K562 (cell line): ENCODE results near the gene NMS. TPM values are rescaled to one million over a fixed set of nuclear protein-coding genes. Genes with fewer than 3 reads are reported as not detected.

Experiments used
- ATAC-seq: fragments of 200-7000 bp; cut with Tn5 transposase; 3 replicates; pipeline ENCODE4 v1.9.1; 2020; ENCODE audit warnings: moderate library complexity
- BruUV-seq: library from RNA; stranded (reverse); fragments of 400-500 nt; replicated peaks from 2 replicates; lab custom pipeline; 2021; lab: Mats Ljungman, UMichigan
- CTCF ChIA-PET: fragments of 300-600 bp; formaldehyde crosslinking; extraction: SDS; loops from one replicate; lab custom pipeline; 2021; ENCODE audit warnings: low intra/inter-chr PET ratio; lab: Yijun Ruan, JAX
- POLR2A ChIA-PET: fragments of 300-600, 350-650 bp; sonication (Branson Sonifier 250); formaldehyde crosslinking; extraction: SDS; loops from one replicate; lab custom pipeline; 2021; ENCODE audit warnings: antibody characterized with exemption, inconsistent platforms; lab: Yijun Ruan, JAX
- DNase-seq, 4 experiments: peaks; one replicate each; pipeline versions ENCODE4 v3.0.0 to v3.0.0-alpha.2; 2011 to 2018; ENCODE audit warnings: low spot score in 3 of 4, mixed read lengths in 3 of 4; ENCODE audit errors: extremely low read depth in 1 of 4
- FAIRE-seq: peaks from 2 replicates; lab custom pipeline; 2011; peaks lifted over from hg19 to GRCh38; lab: Jason Lieb, UNC
- H2AFZ ChIP-seq: 2 replicates; pipeline ENCODE4 v1.6.0; 2011; ENCODE audit warnings: low read depth, low read length, control low read depth, inconsistent platforms
- H3K27ac ChIP-seq: fragments of 200-600 bp; 3 replicates; pipeline ENCODE4 v1.8.0; 2011; ENCODE audit warnings: low read depth, mild to moderate bottlenecking, control low read depth, inconsistent platforms, low read length, moderate library complexity, mixed read lengths; ENCODE audit errors: extremely low read depth
- H3K27me3 ChIP-seq, 2 experiments: fragments of 300-600 bp in 1 of 2; 2 replicates in 1 of 2; 3 replicates in 1 of 2; pipeline versions ENCODE4 v1.6.0 to v1.8.0; 2011; ENCODE audit warnings: inconsistent platforms in 2 of 2, low read length in 2 of 2, mild to moderate bottlenecking in 1 of 2, mixed read lengths in 1 of 2, moderate library complexity in 1 of 2; ENCODE audit not compliant: control insufficient read depth in 2 of 2, insufficient read depth in 2 of 2
- H3K36me3 ChIP-seq: fragments of 300-600 bp; 3 replicates; pipeline ENCODE4 v1.8.0; 2011; ENCODE audit warnings: mild to moderate bottlenecking, low read length, inconsistent platforms; ENCODE audit not compliant: control insufficient read depth, insufficient read depth
- H3K4me1 ChIP-seq, 2 experiments: fragments of 200-600 bp in 1 of 2; replicated peaks in 1 of 2; 2 replicates in 1 of 2; 3 replicates in 1 of 2; pipeline versions ENCODE4 v1.5.1 to v1.8.0; 2011; ENCODE audit warnings: inconsistent platforms in 2 of 2, low read length in 2 of 2, mild to moderate bottlenecking in 1 of 2, mixed read lengths in 1 of 2, moderate library complexity in 1 of 2; ENCODE audit not compliant: control insufficient read depth in 2 of 2, insufficient read depth in 2 of 2
- H3K4me2 ChIP-seq: 2 replicates; pipeline ENCODE4 v1.6.1; 2011; ENCODE audit warnings: low read length, control low read depth, inconsistent platforms, mixed read lengths; ENCODE audit not compliant: insufficient read depth
- H3K4me3 ChIP-seq: fragments of 200-600 bp; sonication (generic), shearing (Covaris generic); 2 replicates; pipeline ENCODE4 v1.5.1; 2016; ENCODE audit warnings: control low read depth, inconsistent platforms
- H3K79me2 ChIP-seq: fragments of 200-600 bp; 3 replicates; pipeline ENCODE4 v1.8.0; 2011; ENCODE audit warnings: low read length, inconsistent platforms; ENCODE audit not compliant: control insufficient read depth, insufficient read depth
- H3K9ac ChIP-seq, 2 experiments: 2 replicates each; pipeline versions ENCODE4 v1.6.0 to v1.6.1; 2011; ENCODE audit warnings: low read depth in 2 of 2, low read length in 2 of 2, control low read depth in 1 of 2, inconsistent platforms in 1 of 2, mild to moderate bottlenecking in 1 of 2, mixed read lengths in 1 of 2; ENCODE audit not compliant: insufficient read depth in 1 of 2
- H3K9me1 ChIP-seq: one replicate; pipeline ENCODE4 v1.6.0; 2011; ENCODE audit warnings: inconsistent platforms, mild to moderate bottlenecking, low read length, moderate library complexity; ENCODE audit not compliant: control insufficient read depth, insufficient read depth
- H3K9me3 ChIP-seq: replicated peaks from 2 replicates; pipeline ENCODE4 v1.5.1; 2011; ENCODE audit warnings: low read depth, low read length, inconsistent platforms; ENCODE audit not compliant: control insufficient read depth, insufficient read depth
- H4K20me1 ChIP-seq: replicated peaks from 2 replicates; pipeline ENCODE4 v1.6.1; 2011; ENCODE audit warnings: low read length, inconsistent platforms, mixed read lengths; ENCODE audit not compliant: control insufficient read depth, insufficient read depth
- RAD21 ChIP-seq, 2 experiments: fragments of 250-450 bp in 1 of 2; fragments of 450-650 bp in 1 of 2; sonication (Bioruptor Pico) in 1 of 2; formaldehyde crosslinking in 1 of 2; IDR thresholded peaks in 1 of 2; conservative IDR thresholded peaks in 1 of 2; 2 replicates each; pipeline versions ENCODE4 v1.4.0 to v1.8.0; 2020 to 2022; ENCODE audit warnings: mild to moderate bottlenecking in 2 of 2, moderate library complexity in 1 of 2
- SAFB2 ChIP-seq: fragments of 200-400 bp; formaldehyde crosslinking; IDR thresholded peaks from 2 replicates; pipeline ENCODE4 v1.6.1; 2018; ENCODE audit warnings: borderline replicate concordance, low read length, low read depth, moderate library complexity; ENCODE audit not compliant: severe bottlenecking
- SMC3 ChIP-seq: conservative IDR thresholded peaks from 2 replicates; pipeline ENCODE4 v1.6.1; 2011; ENCODE audit warnings: low read depth, low read length, improper control_type of control experiment; ENCODE audit not compliant: insufficient read depth
- STAT5A ChIP-seq: IDR thresholded peaks from 2 replicates; pipeline ENCODE4 v1.6.1; 2012; ENCODE audit warnings: low read length, inconsistent platforms, borderline replicate concordance
- YY1 ChIP-seq, 3 experiments: IDR thresholded peaks; 2 replicates each; pipeline ENCODE4 v1.6.1; 2011; ENCODE audit warnings: low read length in 2 of 3, mild to moderate bottlenecking in 2 of 3, moderate library complexity in 2 of 3, borderline replicate concordance in 1 of 3, control low read depth in 1 of 3, low read depth in 1 of 3; ENCODE audit not compliant: insufficient read depth in 3 of 3, insufficient replicate concordance in 2 of 3, control insufficient read depth in 1 of 3, insufficient read length in 1 of 3; ENCODE audit errors: extremely low read depth in 1 of 3
- WGBS: fragments of 100-300 bp; shearing (Covaris generic); methylation state at CpG from one replicate; pipeline ENCODE4 v1.1.6; 2016; ENCODE audit warnings: low coverage, mixed read lengths; ENCODE audit not compliant: insufficient coverage; ENCODE audit errors: missing lambda C conversion rate; 5-methylcytosine and 5-hydroxymethylcytosine counted together
- in situ Hi-C: fragments of 300-500 bp; cut with MboI; formaldehyde crosslinking; loops from 4 replicates; pipeline ENCODE4 v1.15.0; 2018; ENCODE audit warnings: inconsistent platforms, mixed read lengths
- intact Hi-C: fragments of 100-400 bp; cut with micrococcal nuclease; formaldehyde crosslinking; loops from 2 replicates; pipeline ENCODE4 v1.14.2; 2022
- polyA plus RNA-seq, 8 experiments: library from polyadenylated mRNA; depleted of rRNA in 4 of 8; stranded (reverse) in 5 of 8; unstranded in 3 of 8; fragments of >200 nt; fragmentation: Nextera tagmentation in 2 of 8; fragmentation: Illumina TruSeq in 1 of 8; extraction: Ambion mirVana in 2 of 8; extraction: Trizol in 1 of 8; gene quantifications; 2 replicates each; pipeline versions ENCODE4 v1.2.1 to v1.2.3, GENCODE V29; 2011 to 2014; ENCODE audit warnings: inconsistent platforms in 1 of 8, missing spikeins in 1 of 8
- total RNA-seq, 7 experiments: library from RNA; depleted of rRNA in 6 of 7; stranded (reverse); fragments of >200 nt in 6 of 7; fragmentation: Illumina TruSeq in 2 of 7; extraction: Trizol in 2 of 7; gene quantifications; 2 replicates each; pipeline versions ENCODE4 v1.2.1 to v1.2.3, GENCODE V29; 2011 to 2021; ENCODE audit warnings: low replicate concordance in 1 of 7
- TF ChIP-seq, protein P1 (sequence below), 3 experiments: IDR thresholded peaks in 2 of 3; conservative IDR thresholded peaks in 1 of 3; 2 replicates each; pipeline ENCODE4 v1.5.1; 2011 to 2012; ENCODE audit warnings: low read length in 3 of 3, mild to moderate bottlenecking in 3 of 3, control low read depth in 2 of 3, improper control_type of control experiment in 1 of 3, inconsistent platforms in 1 of 3, low read depth in 1 of 3, mixed read lengths in 1 of 3, moderate library complexity in 1 of 3; ENCODE audit not compliant: insufficient read depth in 2 of 3

The NMS gene
- total and polyA plus RNA-seq, 9 of the 15 experiments (the other 6 are each of a cell fraction or from before 2014, with no cell fraction given) = not detected

DNA sequence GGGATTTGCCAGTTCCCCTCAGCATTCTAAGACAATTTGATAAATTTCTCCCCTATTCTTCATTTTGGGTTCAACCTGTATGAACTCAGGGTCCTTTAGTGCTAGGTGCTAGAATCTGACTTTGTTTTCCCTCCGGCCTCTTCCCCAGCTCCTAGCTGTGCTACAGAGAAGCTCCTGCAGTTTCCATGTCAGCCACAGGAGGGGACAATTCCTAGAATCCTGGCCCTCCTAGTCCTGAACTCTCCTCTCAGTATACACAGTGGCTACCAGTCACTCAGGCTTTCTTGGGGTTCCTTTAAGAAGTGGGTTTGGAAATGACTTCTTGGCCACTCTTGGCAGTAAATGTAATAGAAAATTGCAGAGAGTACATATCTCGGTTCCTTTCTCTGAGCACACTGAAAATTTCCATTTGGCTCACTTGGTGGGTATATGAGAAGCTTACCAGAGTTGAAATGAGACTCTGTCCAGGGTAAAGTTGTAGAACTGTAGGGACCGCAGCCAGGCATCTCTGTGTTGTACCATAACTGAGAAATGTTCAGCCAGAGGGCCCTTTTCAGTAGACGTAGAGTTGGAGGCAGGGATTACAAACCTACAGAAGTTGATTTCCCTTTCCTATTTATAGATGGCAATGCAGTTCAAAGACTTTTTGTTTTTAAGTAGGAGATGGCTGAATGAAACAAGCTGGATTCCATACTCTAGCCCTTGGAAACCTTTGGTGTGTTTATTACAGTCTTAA, 47.8 kb upstream of the NMS start:
- no peaks in the 10 kb centered on the region for H4K20me1 ChIP-seq
- no peaks in the 10 kb centered on the region for H3K9me1 ChIP-seq
- peaks cover 0 to 8% of the 10 kb centered on the region in 2 experiments; a peak in 4 of 5 replicates for H3K4me1 ChIP-seq
- ATAC-seq (peak; percentile 89), DNase-seq (peak; percentile 44 to 64 (median 50)), FAIRE-seq (peak; percentile 78)
- H3K79me2 ChIP-seq = no peaks in the 10 kb centered on the region
- ChIA-PET POLR2A (interaction anchor here (0.6 to 0.7 kb wide), 4 partner anchors 39 to 371 kb away, joined by 3 to 4 read pairs (median 3); no protein-coding TSS in a partner anchor), CTCF (interaction anchor here (0.6 to 1.3 kb wide), 2 partner anchors 152 to 563 kb away, joined by 3 read pairs; no protein-coding TSS in a partner anchor)
- no peak overlapping the region for H3K4me2 ChIP-seq
- H3K36me3 ChIP-seq = no peaks in the 10 kb centered on the region
- 23% methylated on average over 4 of the region's 4 CpGs for WGBS
- no peaks in the 10 kb centered on the region for H3K9me3 ChIP-seq
- no peak overlapping the region for H2AFZ ChIP-seq
- no TSS peak for BruUV-seq
- TF ChIP-seq SMC3 = peak; percentile 49; the same call in 1 of the 2 replicates
- TF ChIP-seq YY1 (IDR thresholded peaks at IDR 0.05; ENCODE audit: borderline replicate concordance in 1 of 3, control insufficient read depth in 1 of 3, extremely low read depth in 1 of 3, insufficient read depth in 3 of 3, insufficient read length in 1 of 3, insufficient replicate concordance in 2 of 3, low read depth in 1 of 3, low read length in 2 of 3) = no peak
- no peak for TF ChIP-seq SAFB2
- peak in 1 of 2 experiments; percentile 24; a peak in 1 of 4 replicates for TF ChIP-seq RAD21 (CRISPR knock-in tag; conservative IDR thresholded peaks at IDR 0.05 in 1 of 2, IDR thresholded peaks at IDR 0.05 in 1 of 2)
- TF ChIP-seq, protein P1, sequence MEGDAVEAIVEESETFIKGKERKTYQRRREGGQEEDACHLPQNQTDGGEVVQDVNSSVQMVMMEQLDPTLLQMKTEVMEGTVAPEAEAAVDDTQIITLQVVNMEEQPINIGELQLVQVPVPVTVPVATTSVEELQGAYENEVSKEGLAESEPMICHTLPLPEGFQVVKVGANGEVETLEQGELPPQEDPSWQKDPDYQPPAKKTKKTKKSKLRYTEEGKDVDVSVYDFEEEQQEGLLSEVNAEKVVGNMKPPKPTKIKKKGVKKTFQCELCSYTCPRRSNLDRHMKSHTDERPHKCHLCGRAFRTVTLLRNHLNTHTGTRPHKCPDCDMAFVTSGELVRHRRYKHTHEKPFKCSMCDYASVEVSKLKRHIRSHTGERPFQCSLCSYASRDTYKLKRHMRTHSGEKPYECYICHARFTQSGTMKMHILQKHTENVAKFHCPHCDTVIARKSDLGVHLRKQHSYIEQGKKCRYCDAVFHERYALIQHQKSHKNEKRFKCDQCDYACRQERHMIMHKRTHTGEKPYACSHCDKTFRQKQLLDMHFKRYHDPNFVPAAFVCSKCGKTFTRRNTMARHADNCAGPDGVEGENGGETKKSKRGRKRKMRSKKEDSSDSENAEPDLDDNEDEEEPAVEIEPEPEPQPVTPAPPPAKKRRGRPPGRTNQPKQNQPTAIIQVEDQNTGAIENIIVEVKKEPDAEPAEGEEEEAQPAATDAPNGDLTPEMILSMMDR (IDR thresholded peaks at IDR 0.05 in 2 of 3, conservative IDR thresholded peaks at IDR 0.05 in 1 of 3; ENCODE audit: insufficient read depth in 2 of 3, low read depth in 1 of 3, low read length in 3 of 3) = peak; percentile 51 to 68 (median 64)
- TF ChIP-seq STAT5A = no peak
- H3K4me3 ChIP-seq = no peak overlapping the region
- in situ Hi-C loops = no loop called here
- intact Hi-C loops = loop anchor here (10.0 kb wide), 2 partner anchors 182 to 562 kb away; no protein-coding TSS in a partner anchor
- H3K27ac ChIP-seq = no peak overlapping the region
- H3K9ac ChIP-seq = no peak overlapping the region
- peaks cover 0 to 2% of the 10 kb centered on the region in 2 experiments; a peak in 1 of 5 replicates for H3K27me3 ChIP-seq
